ENCODE data around the gene DDI1. TPM values are rescaled to one million over a fixed set of nuclear protein-coding genes. Genes with fewer than 3 reads are reported as not detected.

The DDI1 gene
- total RNA-seq, 1 experiment from 2014 or later: not detected

- TF ChIP-seq POLR2AphosphoS5 (IDR thresholded peaks at IDR 0.05; ENCODE audit: low read depth, low read length) (no peak), EGR1 (IDR thresholded peaks at IDR 0.05; ENCODE audit: low read depth) (no peak), CEBPB (IDR thresholded peaks at IDR 0.05; ENCODE audit: low read depth) (no peak), POLR2A (IDR thresholded peaks at IDR 0.05; ENCODE audit: borderline replicate concordance, extremely low read depth, insufficient read depth, insufficient read length) (no peak), CBX3 (IDR thresholded peaks at IDR 0.05; ENCODE audit: low read depth) (no peak), MAX (IDR thresholded peaks at IDR 0.05) (no peak), REST (IDR thresholded peaks at IDR 0.05; ENCODE audit: low read depth) (no peak), SIN3A (IDR thresholded peaks at IDR 0.05; ENCODE audit: low read depth) (no peak), JUND (IDR thresholded peaks at IDR 0.05) (no peak)
Measured at GRCh38 chr11:103993507-103993906, 42.9 kb upstream of the DDI1 start (continued).

GRCh38 chr11:103994094-103994493, 42.3 kb upstream of the DDI1 start:
- H3K4me2 ChIP-seq (ENCODE audit: low read length): no peak overlapping the region
- DNase-seq (ENCODE audit: low read depth, low spot score) (no peak), ATAC-seq (no peak)
- ChIA-PET CTCF (no interaction called here), POLR2A (no interaction called here), RAD21 (ENCODE audit: low non-redundant PET in 1 of 2, low total read pairs in 2 of 2, uncharacterized antibody in 2 of 2, unreplicated experiment in 2 of 2) (no interaction called here)
- intact Hi-C loops (cut with micrococcal nuclease): no loop called here
- no peak overlapping the region for H3K4me3 ChIP-seq (replicated peaks in 1 of 2; ENCODE audit: low read depth in 1 of 2, low read length in 2 of 2)
- no peak overlapping the region for H3K9ac ChIP-seq (ENCODE audit: low read length)
- no peaks in the 10 kb centered on the region for H3K4me1 ChIP-seq (ENCODE audit: control insufficient read depth in 1 of 2, insufficient read depth in 2 of 2, low read length in 2 of 2)
- no peaks in the 10 kb centered on the region for H3K27me3 ChIP-seq (ENCODE audit: insufficient read depth, low read length)
- no peaks in the 10 kb centered on the region for H3K36me3 ChIP-seq (ENCODE audit: control insufficient read depth in 1 of 2, insufficient read depth in 2 of 2, low read length in 2 of 2)
- H2AFZ ChIP-seq (ENCODE audit: low read depth, low read length, poor library complexity, severe bottlenecking): no peak overlapping the region
- no peaks in the 10 kb centered on the region; the same call in 1 of the 2 replicates for H3K9me2 ChIP-seq (ENCODE audit: insufficient read depth)
- TF ChIP-seq SP1 (IDR thresholded peaks at IDR 0.05; ENCODE audit: low read depth) (no peak), CEBPB (IDR thresholded peaks at IDR 0.05; ENCODE audit: low read depth) (no peak), TCF7L2 (IDR thresholded peaks at IDR 0.05; ENCODE audit: borderline replicate concordance, extremely low read depth, insufficient read depth, insufficient read length) (no peak), ZBTB33 (IDR thresholded peaks at IDR 0.05; ENCODE audit: extremely low read depth, insufficient replicate concordance, low read length) (no peak), ELF1 (IDR thresholded peaks at IDR 0.05; ENCODE audit: borderline replicate concordance, low read depth) (no peak), SRF (IDR thresholded peaks at IDR 0.05; ENCODE audit: low read depth) (no peak), POLR2AphosphoS5 (IDR thresholded peaks at IDR 0.05; ENCODE audit: low read depth, low read length) (no peak), FOSL1 (IDR thresholded peaks at IDR 0.05; ENCODE audit: low read depth) (no peak), EZH2phosphoT487 (IDR thresholded peaks at IDR 0.05; ENCODE audit: borderline replicate concordance) (no peak), EGR1 (IDR thresholded peaks at IDR 0.05; ENCODE audit: low read depth) (no peak)
- H3K27ac ChIP-seq (ENCODE audit: low read depth, low read length): no peak overlapping the region
- no peaks in the 10 kb centered on the region for H3K79me2 ChIP-seq (ENCODE audit: insufficient read depth, low read length)
- no TSS peak for BruUV-seq (replicated peaks)
- H4K20me1 ChIP-seq (ENCODE audit: insufficient read depth): no peaks in the 10 kb centered on the region
- H3K9me3 ChIP-seq (ENCODE audit: control insufficient read depth in 1 of 2, insufficient read depth in 1 of 2, low read depth in 1 of 2, low read length in 2 of 2): no peaks in the 10 kb centered on the region

Data from HCT116 (cell line).